Upper lobe of left lung (tissue), 4 donors: Measurements from ENCODE around the gene VASP.

Source experiments
- CTCF ChIP-seq, 6 experiments: fragments of 450-650 bp in 4 of 6; fragments of 200-600 bp in 2 of 6; sonication (generic) in 2 of 6; IDR thresholded peaks; one replicate each; pipeline ENCODE4 v1.5.1; 2016 to 2019; ENCODE audit warnings: antibody characterized with exemption in 6 of 6
- POLR2A ChIP-seq, 4 donors: fragments of 450-650 bp; IDR thresholded peaks; one replicate each; pipeline ENCODE4 v1.5.1; 2016 to 2017; ENCODE audit warnings: antibody characterized with exemption in 4 of 4, mild to moderate bottlenecking in 2 of 4
- POLR2AphosphoS5 ChIP-seq, 2 donors: sonication (generic); formaldehyde crosslinking; IDR thresholded peaks; one replicate each; pipeline ENCODE4 v1.5.1; 2017; ENCODE audit warnings: antibody characterized with exemption in 2 of 2

GRCh38 chr19:45468159-45468651, 39.1 kb upstream of the VASP start:
- TF ChIP-seq POLR2AphosphoS5 (IDR thresholded peaks at IDR 0.05) = no peak
- no peak for TF ChIP-seq CTCF (IDR thresholded peaks at IDR 0.05)
- no peak for TF ChIP-seq POLR2A (IDR thresholded peaks at IDR 0.05)
